ENCODE data around the gene GPAM. TPM values are rescaled to one million over a fixed set of nuclear protein-coding genes. Genes with fewer than 3 reads are reported as not detected.
A peak's percentile ranks its signal among the peaks of the same experiment; 100 is the strongest.

Gene GPAM
- total and polyA plus RNA-seq, 2 of the 8 experiments (the other 6 are each of a cell fraction or from before 2014, with no cell fraction given): 5.5 to 15.5 TPM

DNA sequence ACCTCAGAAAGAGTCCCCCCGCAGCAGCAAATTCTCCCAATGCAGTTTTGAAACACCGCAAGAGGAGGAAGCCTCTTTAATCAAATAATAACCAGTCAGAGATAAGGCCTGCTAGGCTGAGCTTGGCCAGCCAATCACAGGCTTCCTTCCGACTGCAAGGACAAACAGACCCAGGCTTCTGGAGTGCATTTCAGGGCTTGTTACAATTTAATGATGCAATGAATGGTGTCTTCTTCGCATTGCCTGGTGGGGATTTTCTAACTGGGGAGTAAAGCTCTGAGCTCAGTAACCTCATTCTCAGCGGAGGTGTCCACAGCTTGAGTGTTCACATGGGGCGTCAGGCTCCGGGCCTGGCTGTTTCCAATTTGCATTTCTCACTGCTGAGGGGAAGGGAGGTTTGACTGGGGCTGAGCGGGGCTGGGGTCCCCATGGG lies 31.8 kb upstream of the GPAM start:
- CTCF ChIA-PET (ENCODE audit: partially characterized antibody): interaction anchor here (0.9 to 1.8 kb wide), 5 partner anchors 43 to 99 kb away, joined by 3 to 6 read pairs (median 3); no protein-coding TSS in a partner anchor
- no peak for TF ChIP-seq RFX5 (IDR thresholded peaks at IDR 0.05; ENCODE audit: borderline replicate concordance, low read depth, low read length)
- TF ChIP-seq EZH2 (IDR thresholded peaks at IDR 0.05; ENCODE audit: low read depth, low read length, severe bottlenecking): no peak
- TF ChIP-seq SP2 (IDR thresholded peaks at IDR 0.05; ENCODE audit: low read length): no peak
- no peak for TF ChIP-seq USF2 (IDR thresholded peaks at IDR 0.05; ENCODE audit: low read length)

More for the DNA sequence above, 31.8 kb upstream of the GPAM start:
- Histone ChIP-seq H4K8ac (ENCODE audit: extremely low read depth, insufficient read depth, low read length) (no peak overlapping the region; the same call in 1 of the 2 replicates), H2BK15ac (ENCODE audit: low read length) (no peak overlapping the region), H3K27me3 (replicated peaks in 1 of 4; ENCODE audit: control insufficient read depth in 3 of 4, extremely low read depth in 1 of 4, insufficient read depth in 3 of 4, low read length in 3 of 4) (no peaks in the 10 kb centered on the region), H2AFZ (ENCODE audit: low read length) (peak overlapping the region; percentile 41; the same call in 1 of the 2 replicates), H2BK20ac (ENCODE audit: low read length) (no peak overlapping the region), H2BK12ac (ENCODE audit: low read depth, low read length) (no peak overlapping the region), H3K9ac (replicated peaks in 1 of 4; ENCODE audit: extremely low read depth in 1 of 4, low read depth in 3 of 4, low read length in 3 of 4) (no peak overlapping the region), H3K4me1 (replicated peaks in 1 of 4; ENCODE audit: control insufficient read depth in 3 of 4, insufficient read depth in 4 of 4, low read length in 3 of 4) (peaks cover 0 to 3% (median 1%) of the 10 kb centered on the region in 4 experiments; a peak in 2 of 7 replicates), H3K36me3 (ENCODE audit: control insufficient read depth in 2 of 4, insufficient read depth in 4 of 4, low read length in 3 of 4) (no peaks in the 10 kb centered on the region), H2BK120ac (replicated peaks; ENCODE audit: low read depth, low read length) (no peak overlapping the region), H3K4me3 (ENCODE audit: extremely low read depth in 1 of 4, insufficient read depth in 2 of 4, low read depth in 3 of 4, low read length in 4 of 4) (no peak overlapping the region), H3K79me1 (ENCODE audit: low read depth, low read length) (no peaks in the 10 kb centered on the region), H4K20me1 (replicated peaks in 1 of 2; ENCODE audit: control insufficient read depth in 1 of 2, insufficient read depth in 2 of 2, low read length in 2 of 2) (no peaks in the 10 kb centered on the region), H3K4me2 (ENCODE audit: insufficient read depth in 1 of 2, low read depth in 2 of 2, low read length in 2 of 2) (no peak overlapping the region), H3K14ac (ENCODE audit: insufficient read length) (no peak overlapping the region), H4K91ac (replicated peaks; ENCODE audit: insufficient read length, low read length) (no peak overlapping the region), H2BK5ac (ENCODE audit: low read depth, low read length) (no peak overlapping the region), H3K23ac (ENCODE audit: insufficient read length) (no peak overlapping the region), H4K5ac (ENCODE audit: insufficient read length, low read depth, low read length) (no peak overlapping the region), H3K23me2 (ENCODE audit: low read depth, low read length) (no peaks in the 10 kb centered on the region), H3K27ac (ENCODE audit: low read depth, low read length) (no peak overlapping the region), H3K18ac (ENCODE audit: extremely low read depth, low read length) (no peak overlapping the region), H3K79me2 (ENCODE audit: control insufficient read depth in 1 of 2, insufficient read depth in 2 of 2, low read length in 2 of 2) (no peaks in the 10 kb centered on the region), H3K56ac (replicated peaks; ENCODE audit: insufficient read length, low read depth, low read length) (no peak overlapping the region), H3K9me3 (ENCODE audit: insufficient read depth in 2 of 2, low read depth in 1 of 2, low read length in 1 of 2) (peaks cover 0 to 2% of the 10 kb centered on the region in 2 experiments; a peak in 1 of 4 replicates), H2AK5ac (ENCODE audit: low read depth, low read length) (no peak overlapping the region), H3K4ac (replicated peaks; ENCODE audit: insufficient read length, low read depth, low read length) (no peak overlapping the region)
- FAIRE-seq (no peak), DNase-seq (ENCODE audit: low read depth in 1 of 2, low spot score in 2 of 2) (no peak)
- 93% methylated on average over 8 of the region's 8 CpGs; no CpG with 5 or more reads in 1 of the 2 experiments for WGBS, 2 experiments (ENCODE audit: extremely low coverage in 1 of 2, insufficient coverage in 1 of 2, insufficient read length in 1 of 2, insufficient replicate concordance in 2 of 2, low coverage in 1 of 2, low lambda C conversion rate in 2 of 2, missing lambda C conversion rate in 1 of 2)
- POLR2A ChIA-PET (ENCODE audit: partially characterized antibody): no interaction called here

All from H1 (cell line).